GM21786 (cell line): ENCODE results near the gene FNDC11.
"Not testable (repeated sequence)": the region's sequence is repeated elsewhere in the genome, so short reads cannot be mapped to it uniquely, and the experiment has no call there.

Experiments
- ATAC-seq: cut with Tn5 transposase; IDR thresholded peaks from one replicate; pipeline ENCODE4 v1.9.1; 2021; ENCODE audit not compliant: unreplicated experiment

The FNDC11 gene

DNA sequence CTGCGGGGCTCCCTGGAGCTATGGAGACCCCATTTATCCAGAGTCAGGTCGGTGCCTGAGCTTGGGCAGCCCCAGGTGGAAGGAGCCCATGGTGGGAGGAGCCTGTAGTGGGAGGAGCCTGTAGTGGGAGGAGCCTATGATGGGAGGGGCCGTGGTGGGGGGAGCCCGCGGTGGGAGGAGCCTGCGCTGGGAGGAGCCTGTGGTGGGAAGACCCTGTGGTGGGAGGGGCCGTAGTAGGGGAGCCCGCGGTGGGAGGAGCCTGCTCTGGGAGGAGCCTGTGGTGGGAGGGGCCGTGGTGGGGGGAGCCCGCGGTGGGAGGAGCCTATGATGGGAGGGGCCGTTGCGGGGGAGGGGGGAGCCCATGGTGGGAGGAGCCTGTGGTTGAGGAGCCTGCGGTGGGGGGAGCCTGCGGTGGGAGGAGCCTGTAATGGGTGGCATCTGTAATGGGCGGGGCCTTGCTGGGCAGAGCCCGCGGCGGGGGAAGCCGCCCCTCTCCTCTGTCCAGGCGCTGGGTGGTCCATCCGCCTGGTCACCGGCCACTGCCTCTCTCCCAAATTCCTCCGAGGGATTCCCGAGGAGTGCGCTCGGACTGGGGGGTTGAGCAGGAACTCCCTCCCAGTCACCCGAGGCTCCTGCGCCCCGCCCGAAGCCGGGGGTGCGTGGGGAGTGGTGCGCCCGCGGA lies 567 bp upstream of the FNDC11 start:
- ATAC-seq = no peak

DNA sequence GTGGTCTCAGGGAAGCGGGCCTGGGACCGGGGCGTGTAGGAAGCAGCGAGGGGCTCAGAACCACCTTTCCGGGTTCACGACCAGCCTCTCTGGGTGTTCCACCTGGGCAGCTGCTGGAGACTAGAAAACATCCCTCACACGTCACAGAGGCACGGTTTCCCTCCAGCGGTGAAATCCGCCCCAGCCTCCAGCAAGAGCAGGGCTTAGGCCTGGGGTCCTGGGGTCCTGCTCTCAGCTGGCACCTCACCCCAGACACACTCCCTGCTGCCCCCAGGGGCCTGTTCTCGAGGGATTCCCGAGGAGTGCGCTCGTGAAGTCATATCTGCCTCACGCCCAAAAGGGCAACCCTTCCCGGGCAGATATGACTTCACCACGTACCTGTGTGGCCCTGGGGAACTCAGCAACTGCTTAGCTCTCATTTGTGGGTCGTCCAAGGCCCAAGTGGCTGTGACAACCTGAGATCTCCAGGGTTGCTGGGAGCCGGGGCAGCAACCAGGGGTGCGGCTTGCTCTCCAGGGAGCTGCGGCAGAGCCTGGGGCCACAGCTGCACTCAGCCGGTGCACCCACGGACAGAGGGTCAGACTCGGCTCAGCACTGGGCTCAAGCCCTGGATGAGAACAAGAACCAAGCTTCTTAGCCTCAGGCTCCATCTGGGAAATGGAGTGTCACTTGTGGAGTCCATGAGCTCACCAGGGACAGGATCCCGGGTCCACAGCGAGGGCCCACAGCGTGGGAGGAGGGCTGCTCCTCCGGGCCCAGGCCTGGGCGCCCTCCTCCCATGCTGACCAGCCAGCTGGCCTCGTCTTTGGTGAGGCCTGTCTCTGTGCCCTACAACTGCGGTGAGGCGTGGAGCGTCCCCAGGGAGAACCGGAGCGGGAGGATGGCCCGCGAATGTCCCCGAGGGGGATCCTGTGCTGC lies 661 bp downstream of the FNDC11 start:
- no peak for ATAC-seq

DNA sequence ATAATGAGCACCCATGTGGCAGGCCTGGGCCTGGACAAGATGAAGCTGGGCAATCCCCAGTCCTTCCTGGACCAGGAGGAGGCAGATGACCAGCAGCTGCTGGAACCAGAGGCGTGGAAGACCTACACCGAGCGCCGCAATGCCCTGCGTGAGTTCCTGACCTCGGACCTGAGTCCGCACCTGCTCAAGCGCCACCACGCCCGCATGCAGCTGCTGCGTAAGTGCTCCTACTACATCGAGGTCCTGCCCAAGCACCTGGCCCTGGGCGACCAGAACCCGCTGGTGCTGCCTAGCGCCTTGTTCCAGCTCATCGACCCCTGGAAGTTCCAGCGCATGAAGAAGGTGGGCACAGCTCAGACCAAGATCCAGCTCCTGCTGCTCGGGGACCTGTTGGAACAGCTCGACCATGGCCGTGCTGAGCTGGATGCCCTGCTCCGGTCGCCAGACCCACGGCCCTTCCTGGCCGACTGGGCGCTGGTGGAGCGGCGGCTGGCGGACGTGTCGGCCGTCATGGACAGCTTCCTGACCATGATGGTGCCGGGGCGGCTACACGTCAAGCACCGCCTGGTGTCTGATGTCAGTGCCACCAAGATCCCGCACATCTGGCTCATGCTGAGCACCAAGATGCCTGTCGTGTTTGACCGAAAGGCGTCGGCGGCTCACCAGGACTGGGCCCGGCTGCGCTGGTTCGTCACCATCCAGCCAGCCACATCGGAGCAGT lies 1.9 kb downstream of the FNDC11 start:
- ATAC-seq = no peak

DNA sequence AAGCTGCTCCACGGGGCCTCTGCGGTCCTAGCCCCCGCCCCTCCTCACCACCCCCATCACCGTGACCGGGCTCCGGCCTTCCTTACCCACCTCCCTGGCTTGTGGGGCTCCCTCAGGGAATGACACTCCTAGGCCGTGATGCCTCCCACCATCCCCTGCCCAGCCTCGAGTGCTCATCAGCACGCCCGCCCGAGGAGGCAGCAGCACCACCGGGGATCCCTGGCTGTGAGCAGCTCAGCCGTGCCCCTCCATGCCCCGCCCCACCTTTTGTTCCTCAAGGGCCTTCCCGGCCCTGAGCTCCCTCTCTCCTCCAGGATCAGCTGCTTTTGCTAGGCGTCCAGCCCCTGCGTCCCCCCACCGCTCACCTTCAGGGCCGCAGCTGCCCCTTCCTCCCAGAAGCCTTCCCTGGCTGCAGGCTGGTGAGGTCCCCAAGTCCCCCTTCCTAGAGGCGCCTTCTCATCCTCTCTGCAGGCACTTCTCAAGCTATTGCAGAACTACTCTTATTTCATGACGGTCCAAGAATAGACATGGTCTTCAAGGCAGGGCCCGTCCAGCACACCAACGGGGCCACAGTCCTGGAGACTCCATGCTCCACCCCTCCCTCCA lies 3.0 kb downstream of the FNDC11 start:
- no peak for ATAC-seq

DNA sequence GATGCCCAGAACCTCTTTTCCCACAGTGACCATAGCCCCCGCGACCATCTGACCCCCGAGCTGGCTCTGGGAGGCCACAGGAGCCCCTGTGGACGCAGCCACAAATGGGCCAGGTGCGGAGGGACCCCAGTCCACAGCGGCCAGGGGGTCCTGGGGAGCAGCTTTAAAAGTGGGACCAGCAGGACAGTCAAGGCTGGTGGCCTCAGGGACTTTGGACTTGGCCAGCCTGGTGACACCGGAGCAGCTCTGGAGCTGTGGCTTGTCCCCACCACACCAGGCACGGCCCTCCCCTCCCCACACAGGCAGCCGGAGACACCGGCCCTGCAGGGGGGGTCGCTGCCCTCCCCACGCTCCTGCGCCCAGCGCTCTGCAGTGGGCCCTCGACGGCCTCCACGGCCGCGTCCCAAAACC lies 3.5 kb downstream of the FNDC11 start:
- ATAC-seq = no peak

DNA sequence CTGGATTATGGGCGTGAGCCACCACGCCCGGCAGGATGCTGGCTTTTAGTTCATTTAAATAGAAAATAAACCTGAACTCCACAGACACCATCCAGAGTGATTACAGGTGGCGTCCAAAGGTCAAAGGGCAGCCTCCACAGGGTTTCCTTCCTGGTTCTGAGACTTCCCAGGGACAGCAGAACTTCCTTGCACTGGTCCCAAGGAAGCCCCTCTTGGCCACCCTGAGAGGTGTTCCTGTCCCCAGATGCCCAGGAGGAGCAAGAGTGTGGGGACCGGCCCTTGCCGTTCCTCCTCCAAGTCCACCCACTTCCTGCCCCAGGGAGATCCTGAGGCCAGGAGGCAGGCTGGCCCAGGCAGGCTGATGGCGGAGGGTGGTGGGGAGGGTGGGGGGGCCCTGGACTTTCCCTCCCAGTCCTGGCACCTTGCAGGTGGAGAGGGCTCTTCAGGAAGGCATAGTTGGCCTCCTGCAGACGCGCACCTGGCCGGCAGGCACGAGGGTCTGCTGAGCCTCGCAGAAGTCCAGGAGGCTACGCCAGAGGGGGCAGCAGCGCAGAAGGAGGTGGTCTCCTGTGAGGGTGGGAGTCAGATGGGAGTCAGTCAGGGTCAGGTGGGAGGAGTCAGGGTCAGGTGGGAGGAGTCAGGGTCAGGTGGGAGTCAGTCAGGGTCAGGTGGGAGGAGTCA lies 5.0 kb downstream of the FNDC11 start:
- ATAC-seq = no peak

DNA sequence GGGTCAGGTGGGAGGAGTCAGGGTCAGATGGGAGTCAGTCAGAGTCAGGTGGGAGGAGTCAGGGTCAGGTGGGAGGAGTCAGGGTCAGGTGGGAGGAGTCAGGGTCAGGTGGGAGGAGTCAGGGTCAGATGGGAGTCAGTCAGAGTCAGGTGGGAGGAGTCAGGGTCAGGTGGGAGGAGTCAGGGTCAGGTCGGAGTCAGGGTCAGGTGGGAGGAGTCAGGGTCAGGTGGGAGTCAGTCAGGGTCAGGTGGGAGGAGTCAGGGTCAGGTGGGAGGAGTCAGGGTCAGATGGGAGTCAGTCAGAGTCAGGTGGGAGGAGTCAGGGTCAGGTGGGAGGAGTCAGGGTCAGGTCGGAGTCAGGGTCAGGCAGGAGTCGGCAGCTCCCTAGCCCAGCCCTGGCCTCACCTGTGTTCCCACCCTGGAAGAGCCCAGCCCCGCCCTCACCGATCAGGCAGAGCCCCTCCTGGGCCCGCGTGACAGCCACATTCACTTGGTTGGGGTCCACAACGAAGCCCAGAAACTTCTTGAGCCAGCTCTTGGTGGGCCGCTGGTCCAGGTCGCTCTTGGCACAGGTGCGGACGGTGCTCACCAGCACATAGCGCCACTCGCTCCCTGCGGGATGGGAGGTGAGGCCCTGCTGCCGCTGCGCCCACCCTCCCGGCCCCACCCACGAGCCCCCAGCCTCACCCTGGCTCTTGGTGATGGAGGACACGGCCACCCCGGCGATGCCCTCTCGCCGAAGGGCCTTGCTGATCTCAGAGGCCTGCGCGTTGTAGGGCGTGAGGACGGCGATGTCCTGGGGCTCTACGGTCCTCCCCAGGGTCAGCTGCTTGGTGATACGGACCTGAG lies 5.8 kb downstream of the FNDC11 start:
- ATAC-seq = not testable (repeated sequence)

DNA sequence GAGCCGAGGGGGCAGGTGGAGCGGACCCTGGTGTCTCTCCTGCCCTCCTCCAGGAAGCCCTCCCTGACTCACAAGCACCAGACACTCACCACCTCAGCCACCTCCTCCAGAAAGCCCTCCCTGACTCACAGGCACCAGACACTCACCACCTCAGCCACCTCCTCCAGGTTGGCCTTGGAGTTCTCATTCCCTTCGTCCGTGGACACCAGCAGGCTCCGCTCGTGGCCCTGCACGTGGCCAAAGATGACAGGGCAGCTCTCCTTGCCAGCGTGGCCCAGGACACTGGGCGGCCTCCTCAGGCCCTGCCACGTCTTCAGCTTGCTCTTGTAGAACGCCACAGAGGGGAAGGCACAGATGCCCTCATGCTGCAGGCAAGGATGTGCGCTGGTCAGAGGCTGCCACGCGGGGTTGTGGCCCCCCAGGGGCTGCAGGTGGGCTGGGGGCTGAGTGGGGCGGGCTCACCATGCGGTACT lies 6.4 kb downstream of the FNDC11 start:
- ATAC-seq = no peak

DNA sequence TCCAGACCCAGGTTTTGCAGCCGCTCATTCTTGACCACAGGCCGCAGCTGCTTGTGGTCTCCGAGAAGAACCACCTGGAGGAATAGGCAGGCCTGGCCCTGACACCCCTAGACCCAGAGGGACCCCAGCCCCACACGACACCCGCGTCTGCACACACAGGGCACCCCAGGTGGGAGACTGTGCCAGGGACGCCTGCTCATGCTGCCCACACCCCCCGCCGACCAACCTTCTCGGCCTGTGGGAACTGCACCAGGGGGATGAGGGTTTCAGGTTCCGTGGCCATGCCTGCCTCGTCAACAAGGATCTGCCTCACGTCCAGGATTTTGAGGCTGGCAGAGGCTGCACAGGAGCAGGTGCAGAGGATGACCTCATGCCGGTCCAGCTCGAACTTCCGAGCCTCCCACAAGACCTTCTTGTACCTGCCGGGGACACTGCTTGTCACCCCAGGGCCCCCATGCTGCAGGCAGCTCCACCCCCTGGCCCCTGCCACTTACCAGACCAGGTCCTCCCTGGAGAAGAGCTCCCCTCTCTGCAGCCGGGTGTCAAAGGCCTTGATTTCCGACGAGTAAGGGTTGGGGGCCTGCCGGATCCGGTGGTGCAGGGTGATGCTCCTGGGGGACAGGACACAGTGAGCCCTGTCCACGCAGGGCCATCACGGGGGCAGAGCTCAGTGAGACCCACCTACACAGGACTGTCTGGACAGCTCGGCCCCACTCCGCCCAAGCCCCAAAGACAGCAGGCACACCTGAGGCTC lies 7.1 kb downstream of the FNDC11 start:
- ATAC-seq = no peak

DNA sequence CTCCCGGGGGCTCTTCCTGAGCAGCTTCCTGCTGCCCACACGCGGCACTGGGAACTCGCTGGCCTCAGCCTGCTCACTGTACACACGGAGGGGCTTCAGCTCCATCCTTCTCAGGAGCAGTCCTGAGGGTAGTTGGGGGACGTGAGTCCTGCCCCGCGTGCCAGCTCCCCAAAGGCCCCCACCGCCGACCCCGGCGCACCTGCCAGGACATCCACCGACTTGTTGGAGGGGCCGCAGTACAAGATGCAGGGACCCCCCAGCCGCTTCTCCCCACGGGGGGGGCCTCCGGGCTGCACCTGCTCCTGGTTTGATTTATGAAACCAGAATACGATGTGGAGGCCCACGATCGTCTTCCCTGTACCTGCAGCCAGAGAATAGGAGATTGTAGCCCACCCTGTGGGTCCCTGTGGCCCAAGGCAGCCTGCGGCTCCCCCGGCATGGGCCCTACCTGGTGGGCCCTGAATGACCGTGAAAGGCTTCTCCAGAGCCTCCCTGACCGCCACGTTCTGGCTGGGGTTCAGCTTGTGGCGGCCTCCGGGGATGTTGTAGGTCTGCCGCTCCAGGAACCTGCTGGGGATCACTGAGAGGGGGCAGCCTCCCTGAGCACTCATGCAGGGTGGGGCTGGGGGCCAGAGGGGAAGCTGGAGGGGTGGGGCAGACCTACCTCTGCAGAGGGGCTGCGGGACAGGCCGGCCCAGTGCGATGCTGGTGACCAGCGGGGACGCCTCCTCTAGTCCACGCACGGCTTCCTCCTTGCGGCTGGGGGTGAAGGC lies 7.9 kb downstream of the FNDC11 start:
- ATAC-seq = no peak

DNA sequence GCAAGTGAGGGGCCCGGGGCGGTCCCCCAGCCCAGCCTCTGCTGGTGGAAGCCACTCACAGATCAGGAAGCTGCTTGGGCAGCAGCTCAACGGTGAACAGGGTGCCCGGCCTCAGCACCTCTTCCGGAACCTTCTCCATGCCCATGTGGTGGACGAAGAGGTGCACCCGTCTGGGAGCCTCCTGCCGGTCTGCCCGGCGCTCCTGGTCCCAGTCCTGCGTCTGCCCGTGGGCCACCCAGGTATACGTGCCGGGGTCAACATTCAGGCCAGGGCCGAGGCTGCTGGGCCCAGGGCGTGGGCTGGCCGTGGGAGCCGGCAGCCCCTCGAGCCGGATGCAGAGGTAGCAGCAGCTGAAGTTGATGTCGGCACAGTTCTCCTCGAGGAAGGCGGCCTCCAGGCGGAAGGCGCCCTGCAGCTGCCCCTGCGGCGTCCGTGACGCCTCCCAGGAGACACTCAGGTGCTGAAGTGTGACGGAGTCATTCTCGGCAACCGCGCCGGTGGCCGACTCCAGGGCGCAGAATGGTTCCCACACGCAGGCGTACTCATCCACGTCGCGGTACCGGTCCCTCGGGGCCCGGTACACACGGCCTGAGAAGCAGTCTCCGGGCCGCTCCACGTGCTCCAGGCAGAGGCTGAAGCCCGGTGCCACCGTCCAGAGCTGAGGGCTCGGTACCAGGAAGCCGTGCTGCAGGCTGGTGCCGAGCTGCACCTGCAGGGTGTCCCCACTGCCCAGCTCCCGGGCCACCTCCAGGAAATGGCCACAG lies 8.7 kb downstream of the FNDC11 start:
- ATAC-seq = no peak

DNA sequence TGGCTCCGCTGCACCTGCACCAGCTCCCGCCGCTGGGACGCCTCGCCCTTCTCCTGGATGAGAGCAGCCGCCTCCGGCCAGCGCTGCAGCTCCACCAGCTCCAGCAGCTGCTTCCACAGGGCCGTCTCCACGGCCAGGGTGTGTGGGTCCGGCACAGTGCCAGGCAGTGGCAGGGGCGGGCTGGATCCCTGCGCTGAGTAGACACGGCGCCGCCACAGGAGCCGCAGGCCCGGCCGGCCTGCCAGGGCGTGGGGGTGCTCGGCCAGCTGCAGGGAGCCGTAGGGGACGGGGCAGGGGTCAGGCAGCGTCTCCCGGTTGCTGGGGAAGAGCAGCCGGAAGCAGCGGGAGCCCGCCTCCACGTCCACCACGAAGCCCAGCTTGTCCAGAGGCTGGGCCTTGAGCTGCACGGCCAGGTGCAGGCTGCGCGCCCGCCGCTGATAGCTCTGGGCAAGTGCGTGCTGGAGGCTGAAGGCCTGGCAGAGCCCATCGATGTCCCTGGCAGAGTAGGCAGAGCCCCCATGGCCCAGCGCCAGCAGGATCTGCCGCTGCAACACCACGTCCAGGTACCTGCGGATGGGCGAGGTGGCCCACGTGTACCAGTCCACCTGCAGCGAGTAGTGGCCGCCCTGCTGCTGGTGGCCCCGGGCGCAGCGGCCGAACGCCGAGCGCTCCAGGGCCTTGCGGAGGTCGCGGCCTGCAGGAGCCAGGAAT lies 9.4 kb downstream of the FNDC11 start:
- no peak for ATAC-seq

DNA sequence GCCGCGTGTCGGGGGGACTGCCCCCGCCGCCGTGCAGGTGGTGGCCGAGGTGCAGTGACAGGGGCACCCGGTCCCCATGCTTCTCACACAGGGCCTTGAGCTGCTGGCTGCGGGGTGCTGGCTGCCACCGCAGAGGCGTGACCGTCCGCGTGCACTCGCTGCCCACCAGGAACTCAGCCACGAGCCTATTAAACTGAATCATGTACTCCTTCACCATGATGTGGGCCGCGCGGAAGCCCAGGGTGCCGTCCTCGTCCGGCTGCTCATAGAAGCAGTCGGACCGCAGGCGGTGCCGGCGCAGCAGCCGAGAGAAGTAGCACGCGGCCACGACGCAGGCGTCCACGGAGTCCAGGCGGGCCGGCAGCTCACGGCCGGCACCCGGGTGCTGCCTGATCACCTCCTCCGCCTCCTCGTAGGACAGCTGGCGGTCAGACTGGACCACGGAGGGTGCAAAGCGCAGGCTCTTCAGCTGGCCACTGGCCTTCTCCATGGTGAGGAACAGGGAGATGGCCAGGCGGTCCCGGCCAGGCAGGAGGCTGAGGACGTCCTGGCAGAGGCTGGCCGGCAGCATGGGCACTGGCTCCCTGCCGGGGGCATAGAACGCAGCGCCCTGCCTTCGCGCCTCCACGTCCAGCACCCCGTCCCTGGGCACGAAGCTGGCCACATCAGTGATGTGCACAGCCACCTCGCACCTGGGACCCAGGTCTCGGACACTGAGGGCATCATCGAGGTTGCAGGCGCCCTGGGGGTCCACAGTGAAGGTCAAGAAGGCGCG lies 10.3 kb downstream of the FNDC11 start:
- ATAC-seq = no peak

DNA sequence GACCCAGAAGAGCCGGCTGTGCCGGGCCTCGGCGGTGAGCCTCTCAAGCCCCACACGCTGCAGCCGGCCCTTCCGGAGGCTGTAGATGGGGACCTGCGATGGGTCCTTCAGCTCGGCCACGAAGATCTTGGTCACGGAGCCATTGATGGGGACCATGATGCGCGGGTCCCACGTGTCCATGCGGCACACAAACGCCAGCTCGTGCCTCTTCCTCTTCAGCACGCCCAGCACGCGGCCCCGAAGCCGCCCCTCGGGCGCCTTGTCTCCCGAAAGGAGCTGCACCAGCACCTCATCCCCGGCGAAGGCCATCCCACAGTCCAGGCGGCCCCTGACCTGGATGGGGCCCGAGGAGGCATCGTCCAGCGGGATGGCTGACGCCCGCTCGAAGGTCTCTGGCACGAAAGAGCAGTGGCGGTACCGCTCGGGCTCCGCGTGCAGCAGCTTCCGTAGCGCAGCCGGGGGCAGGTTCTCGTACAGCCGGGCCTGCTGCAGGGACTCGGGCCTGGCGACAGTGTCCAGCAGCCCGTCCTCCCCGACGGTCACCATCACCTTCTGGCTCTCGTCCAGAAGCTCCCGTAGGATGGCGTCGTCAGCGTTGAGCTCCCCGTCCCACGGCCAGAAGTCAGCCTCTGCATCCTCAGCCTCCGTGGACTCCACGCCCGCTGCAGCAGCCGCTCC lies 11.2 kb downstream of the FNDC11 start:
- ATAC-seq = no peak

DNA sequence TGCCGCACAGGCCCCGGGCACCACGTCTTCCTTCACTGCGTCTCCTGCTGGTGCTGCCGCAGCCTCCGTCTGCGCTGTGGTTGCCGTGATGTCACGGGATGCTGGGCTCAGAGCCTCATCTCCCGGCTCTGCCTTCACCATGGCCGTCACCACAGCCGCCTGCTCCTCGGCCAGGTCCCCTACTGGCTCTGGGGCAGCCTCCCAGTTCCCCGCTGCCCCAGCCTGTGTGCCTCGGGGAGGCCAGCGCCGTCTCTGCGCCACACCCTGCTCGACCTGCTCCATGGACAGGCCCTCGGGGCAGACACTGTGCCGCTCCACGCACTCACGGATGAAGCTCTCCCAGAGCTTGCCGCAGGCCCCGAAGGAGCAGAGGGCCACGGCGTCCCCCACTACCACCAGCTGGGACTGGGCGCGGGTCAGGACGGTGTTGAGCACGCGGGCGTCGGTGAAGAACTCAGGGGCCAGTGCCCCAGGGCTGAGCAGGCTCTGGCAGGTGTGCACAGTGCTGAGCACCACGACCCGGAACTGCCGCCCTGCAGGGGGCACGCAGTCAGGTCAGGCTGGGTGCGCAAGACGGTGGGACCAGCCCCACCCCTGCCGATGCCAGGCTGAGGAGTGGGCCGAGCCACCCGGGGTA lies 11.9 kb downstream of the FNDC11 start:
- ATAC-seq = no peak
